Astrocyte (in vitro differentiated cells and primary cell): ENCODE data around the gene URB1. TPM values are rescaled to one million over a fixed set of nuclear protein-coding genes. Genes with fewer than 3 reads are reported as not detected.

Experiments
- DNase-seq: peaks from one replicate; pipeline ENCODE4 v3.0.0-alpha.2; 2010; ENCODE audit warnings: low read depth
- FAIRE-seq: peaks from 2 replicates; lab custom pipeline; 2011; peaks lifted over from hg19 to GRCh38; lab: Jason Lieb, UNC
- H2AFZ ChIP-seq: 2 replicates; pipeline ENCODE4 v1.6.0; 2012; ENCODE audit warnings: low read depth, low read length, inconsistent platforms
- H3K27ac ChIP-seq: 2 replicates; pipeline ENCODE4 v1.5.1; 2011; ENCODE audit warnings: low read depth, low read length, inconsistent platforms
- H3K27me3 ChIP-seq: 2 replicates; pipeline ENCODE4 v1.6.0; 2011; ENCODE audit warnings: low read length, inconsistent platforms; ENCODE audit not compliant: insufficient read depth
- H3K36me3 ChIP-seq: 2 replicates; pipeline ENCODE4 v1.5.1; 2011; ENCODE audit warnings: low read length, inconsistent platforms; ENCODE audit not compliant: insufficient read depth
- H3K4me1 ChIP-seq: 2 replicates; pipeline ENCODE4 v1.5.1; 2011; ENCODE audit warnings: low read length, inconsistent platforms; ENCODE audit not compliant: insufficient read depth
- H3K4me2 ChIP-seq: 2 replicates; pipeline ENCODE4 v1.6.0; 2012; ENCODE audit warnings: low read length, inconsistent platforms
- H3K4me3 ChIP-seq: 2 replicates; pipeline ENCODE4 v1.5.1; 2011; ENCODE audit warnings: low read depth, mild to moderate bottlenecking, low read length, inconsistent platforms; ENCODE audit not compliant: insufficient read depth
- H3K79me2 ChIP-seq: 2 replicates; pipeline ENCODE4 v1.6.0; 2012; ENCODE audit warnings: mild to moderate bottlenecking, low read length, inconsistent platforms; ENCODE audit not compliant: insufficient read depth
- H3K9ac ChIP-seq: 2 replicates; pipeline ENCODE4 v1.6.0; 2012; ENCODE audit warnings: mild to moderate bottlenecking, low read length, inconsistent platforms
- H3K9me3 ChIP-seq: 2 replicates; pipeline ENCODE4 v1.5.1; 2012; ENCODE audit warnings: low read depth, mild to moderate bottlenecking, low read length, inconsistent platforms; ENCODE audit not compliant: insufficient read depth
- H4K20me1 ChIP-seq: 2 replicates; pipeline ENCODE4 v1.6.0; 2012; ENCODE audit warnings: low read length, inconsistent platforms; ENCODE audit not compliant: insufficient read depth
- H3K27ac Mint-ChIP-seq: one replicate; pipeline ENCODE4 v1.8.0; 2021; ENCODE audit warnings: mild to moderate bottlenecking, mixed read lengths; ENCODE audit not compliant: unreplicated experiment
- H3K27me3 Mint-ChIP-seq: one replicate; pipeline ENCODE4 v1.8.0; 2021; ENCODE audit warnings: low read depth, mixed read lengths; ENCODE audit not compliant: unreplicated experiment
- H3K36me3 Mint-ChIP-seq: one replicate; pipeline ENCODE4 v1.8.0; 2021; ENCODE audit warnings: low read depth, mixed read lengths; ENCODE audit not compliant: unreplicated experiment
- H3K4me1 Mint-ChIP-seq: one replicate; pipeline ENCODE4 v1.8.0; 2021; ENCODE audit warnings: low read depth, mixed read lengths; ENCODE audit not compliant: unreplicated experiment
- H3K4me3 Mint-ChIP-seq: one replicate; pipeline ENCODE4 v1.8.0; 2021; ENCODE audit warnings: mild to moderate bottlenecking, moderate library complexity, mixed read lengths; ENCODE audit not compliant: unreplicated experiment
- H3K9me3 Mint-ChIP-seq: one replicate; pipeline ENCODE4 v1.8.0; 2021; ENCODE audit warnings: mild to moderate bottlenecking, mixed read lengths; ENCODE audit not compliant: unreplicated experiment
- CTCF ChIP-seq: IDR thresholded peaks from 2 replicates; pipeline ENCODE4 v1.5.1; 2011; ENCODE audit warnings: low read depth, mild to moderate bottlenecking, inconsistent platforms, low read length, moderate library complexity; ENCODE audit not compliant: insufficient read depth
- EZH2 ChIP-seq: IDR thresholded peaks from 2 replicates; pipeline ENCODE4 v1.6.1; 2012; ENCODE audit warnings: mild to moderate bottlenecking, low read length, inconsistent platforms; ENCODE audit not compliant: insufficient read depth
- total RNA-seq: library from RNA; stranded (reverse); gene quantifications from 2 replicates; pipeline ENCODE4 v1.2.1, GENCODE V29; 2021

The URB1 gene
- total RNA-seq, 1 donor from 2014 or later = 19.2 TPM

- Mint-ChIP-seq H3K36me3 (peaks cover 3% of the 10 kb centered on the region), H3K27me3 (peaks cover 2% of the 10 kb centered on the region), H3K9me3 (peaks cover 3% of the 10 kb centered on the region), H3K27ac (no peak overlapping the region), H3K4me1 (peaks cover 13% of the 10 kb centered on the region), H3K4me3 (no peak overlapping the region)
- H3K27ac ChIP-seq = peak overlapping the region; percentile 82
- H3K9ac ChIP-seq = peak overlapping the region; percentile 74
- H3K36me3 ChIP-seq = no peaks in the 10 kb centered on the region
- peaks cover 22% of the 10 kb centered on the region for H3K79me2 ChIP-seq
- no peaks in the 10 kb centered on the region for H3K27me3 ChIP-seq
- no peaks in the 10 kb centered on the region for H4K20me1 ChIP-seq
- H3K9me3 ChIP-seq = no peaks in the 10 kb centered on the region
- TF ChIP-seq EZH2 (no peak), CTCF (no peak)
- H3K4me1 ChIP-seq = peaks cover 39% of the 10 kb centered on the region
- DNase-seq = peak; percentile 98
- H2AFZ ChIP-seq = no peak overlapping the region
- peak overlapping the region; percentile 73 for H3K4me2 ChIP-seq
- FAIRE-seq = peak; percentile 58
- H3K4me3 ChIP-seq = peak overlapping the region; percentile 27
Observed at GRCh38 chr21:32423320-32424190, 30.7 kb upstream of the URB1 start.

GRCh38 chr21:32422064-32422463 lies 29.3 kb upstream of the URB1 start:
- peaks cover 7% of the 10 kb centered on the region for H3K27me3 Mint-ChIP-seq
- Histone ChIP-seq H3K36me3 (no peaks in the 10 kb centered on the region), H3K9me3 (no peaks in the 10 kb centered on the region), H3K9ac (no peak overlapping the region), H3K27me3 (no peaks in the 10 kb centered on the region), H3K27ac (no peak overlapping the region), H2AFZ (no peak overlapping the region), H3K4me3 (no peak overlapping the region), H4K20me1 (no peaks in the 10 kb centered on the region), H3K79me2 (peaks cover 32% of the 10 kb centered on the region), H3K4me2 (no peak overlapping the region), H3K4me1 (peaks cover 36% of the 10 kb centered on the region)
- H3K27ac Mint-ChIP-seq = no peak overlapping the region
- DNase-seq = no peak
- peaks cover 3% of the 10 kb centered on the region for H3K9me3 Mint-ChIP-seq
- H3K36me3 Mint-ChIP-seq = peaks cover 3% of the 10 kb centered on the region
- TF ChIP-seq CTCF (no peak), EZH2 (no peak)
- H3K4me3 Mint-ChIP-seq = no peak overlapping the region
- FAIRE-seq = no peak
- H3K4me1 Mint-ChIP-seq = peaks cover 13% of the 10 kb centered on the region

GRCh38 chr21:32418146-32418545 lies 25.3 kb upstream of the URB1 start:
- Histone ChIP-seq H3K9ac (no peak overlapping the region), H3K4me1 (peaks cover 18% of the 10 kb centered on the region), H3K27ac (no peak overlapping the region), H3K4me3 (no peak overlapping the region), H3K27me3 (no peaks in the 10 kb centered on the region), H3K79me2 (peaks cover 51% of the 10 kb centered on the region), H2AFZ (no peak overlapping the region), H3K9me3 (no peaks in the 10 kb centered on the region), H3K4me2 (no peak overlapping the region), H4K20me1 (no peaks in the 10 kb centered on the region), H3K36me3 (no peaks in the 10 kb centered on the region)
- peaks cover 3% of the 10 kb centered on the region for H3K36me3 Mint-ChIP-seq
- DNase-seq (no peak), FAIRE-seq (no peak)
- no peak overlapping the region for H3K4me3 Mint-ChIP-seq
- peaks cover 3% of the 10 kb centered on the region for H3K9me3 Mint-ChIP-seq
- peaks cover 36% of the 10 kb centered on the region for H3K27me3 Mint-ChIP-seq
- peaks cover 2% of the 10 kb centered on the region for H3K4me1 Mint-ChIP-seq
- no peak overlapping the region for H3K27ac Mint-ChIP-seq
- TF ChIP-seq EZH2 (no peak), CTCF (no peak)
